H9 (cell line): ENCODE results near the gene TCF21. TPM values are rescaled to one million over a fixed set of nuclear protein-coding genes. Genes with fewer than 3 reads are reported as not detected.

Source experiments
- DNase-seq: peaks from one replicate; pipeline ENCODE4 v3.0.0-alpha.2; 2017
- H2AFZ ChIP-seq: one replicate; pipeline ENCODE4 v1.6.1; 2013; ENCODE audit warnings: mild to moderate bottlenecking, low read length, control low read depth, moderate library complexity
- H2AK5ac ChIP-seq: 2 replicates; pipeline ENCODE4 v1.6.1; 2013; ENCODE audit warnings: low read length, control low read depth, mixed read lengths; ENCODE audit not compliant: insufficient read length
- H2BK120ac ChIP-seq: one replicate; pipeline ENCODE4 v1.6.1; 2013; ENCODE audit warnings: low read depth, mild to moderate bottlenecking, low read length, control low read depth, inconsistent platforms; ENCODE audit not compliant: poor library complexity, severe bottlenecking
- H2BK12ac ChIP-seq: 2 replicates; pipeline ENCODE4 v1.6.1; 2013; ENCODE audit warnings: low read length, control low read depth, mixed read lengths, low read depth; ENCODE audit not compliant: insufficient read length
- H2BK15ac ChIP-seq: 2 replicates; pipeline ENCODE4 v1.6.1; 2013; ENCODE audit warnings: low read depth, low read length, control low read depth
- H2BK20ac ChIP-seq: one replicate; pipeline ENCODE4 v1.6.1; 2013; ENCODE audit warnings: low read depth, mild to moderate bottlenecking, low read length, control low read depth, inconsistent platforms; ENCODE audit not compliant: poor library complexity, severe bottlenecking
- H2BK5ac ChIP-seq: 2 replicates; pipeline ENCODE4 v1.6.1; 2013; ENCODE audit warnings: low read length, control low read depth, mixed read lengths; ENCODE audit not compliant: insufficient read length
- H3K14ac ChIP-seq: 2 replicates; pipeline ENCODE4 v1.6.1; 2013; ENCODE audit warnings: low read length, control low read depth; ENCODE audit not compliant: insufficient read depth
- H3K18ac ChIP-seq: 2 replicates; pipeline ENCODE4 v1.6.1; 2013; ENCODE audit warnings: low read depth, mild to moderate bottlenecking, mixed read lengths, low read length, control low read depth; ENCODE audit not compliant: insufficient read length
- H3K23ac ChIP-seq: 2 replicates; pipeline ENCODE4 v1.6.1; 2013; ENCODE audit warnings: low read length, control low read depth, mixed read lengths, low read depth; ENCODE audit not compliant: insufficient read length
- H3K23me2 ChIP-seq: 2 replicates; pipeline ENCODE4 v1.6.1; 2013; ENCODE audit warnings: low read depth, mild to moderate bottlenecking, mixed read lengths, low read length, control low read depth; ENCODE audit not compliant: insufficient read length, poor library complexity, severe bottlenecking
- H3K27ac ChIP-seq: 2 replicates; pipeline ENCODE4 v1.5.1; 2013; ENCODE audit warnings: low read length, control low read depth, mixed read lengths, low read depth; ENCODE audit not compliant: insufficient read length
- H3K27me3 ChIP-seq: 2 replicates; pipeline ENCODE4 v1.6.1; 2013; ENCODE audit warnings: low read length, control low read depth, inconsistent platforms; ENCODE audit not compliant: insufficient read depth
- H3K4ac ChIP-seq: 2 replicates; pipeline ENCODE4 v1.6.1; 2013; ENCODE audit warnings: low read depth, mild to moderate bottlenecking, control low read depth, inconsistent platforms, low read length, moderate library complexity
- H3K4me1 ChIP-seq: 2 replicates; pipeline ENCODE4 v1.6.1; 2013; ENCODE audit warnings: low read length, control low read depth, inconsistent platforms; ENCODE audit not compliant: insufficient read depth
- H3K4me2 ChIP-seq: 2 replicates; pipeline ENCODE4 v1.6.1; 2013; ENCODE audit warnings: low read length, control low read depth, mixed read lengths; ENCODE audit not compliant: insufficient read length, insufficient read depth
- H3K56ac ChIP-seq: 2 replicates; pipeline ENCODE4 v1.6.1; 2013; ENCODE audit warnings: low read depth, mild to moderate bottlenecking, mixed read lengths, low read length, control low read depth; ENCODE audit not compliant: insufficient read length
- H3K79me1 ChIP-seq: 2 replicates; pipeline ENCODE4 v1.6.1; 2013; ENCODE audit warnings: low read depth, mild to moderate bottlenecking, moderate library complexity, low read length, control low read depth, inconsistent platforms; ENCODE audit not compliant: insufficient read depth, poor library complexity, severe bottlenecking
- H3K79me2 ChIP-seq: 2 replicates; pipeline ENCODE4 v1.6.1; 2013; ENCODE audit warnings: low read length, control low read depth, inconsistent platforms; ENCODE audit not compliant: insufficient read depth
- H3K9ac ChIP-seq: 2 replicates; pipeline ENCODE4 v1.6.1; 2013; ENCODE audit warnings: low read length, control low read depth, mixed read lengths; ENCODE audit not compliant: insufficient read length; ENCODE audit errors: extremely low read depth
- H3K9me3 ChIP-seq: one replicate; pipeline ENCODE4 v1.6.1; 2013; ENCODE audit warnings: low read depth, low read length, inconsistent platforms; ENCODE audit not compliant: control insufficient read depth
- H3T11ph ChIP-seq: one replicate; pipeline ENCODE4 v1.6.1; 2013; ENCODE audit warnings: mild to moderate bottlenecking, low read length, control low read depth, inconsistent platforms
- H4K20me1 ChIP-seq: one replicate; pipeline ENCODE4 v1.6.1; 2013; ENCODE audit not compliant: control insufficient read depth, insufficient read length, insufficient read depth
- H4K5ac ChIP-seq: 2 replicates; pipeline ENCODE4 v1.6.1; 2013; ENCODE audit warnings: low read depth, mild to moderate bottlenecking, mixed read lengths, low read length, control low read depth; ENCODE audit not compliant: insufficient read length
- H4K8ac ChIP-seq: replicated peaks from 2 replicates; pipeline ENCODE4 v1.6.1; 2013; ENCODE audit warnings: low read length, control low read depth, mixed read lengths, low read depth; ENCODE audit not compliant: insufficient read length
- H4K91ac ChIP-seq: 2 replicates; pipeline ENCODE4 v1.6.1; 2013; ENCODE audit warnings: low read depth, mild to moderate bottlenecking, moderate library complexity, mixed read lengths, low read length, control low read depth; ENCODE audit not compliant: insufficient read length
- H3K27ac Mint-ChIP-seq, 3 experiments: 2 replicates in 2 of 3; 3 replicates in 1 of 3; pipeline ENCODE4 v1.8.0; 2020 to 2021; ENCODE audit warnings: mixed read lengths in 3 of 3, mild to moderate bottlenecking in 1 of 3, moderate library complexity in 1 of 3
- H3K27me3 Mint-ChIP-seq: 2 replicates; pipeline ENCODE4 v1.8.0; 2021; ENCODE audit warnings: low read depth, mild to moderate bottlenecking, moderate library complexity, mixed read lengths
- H3K36me3 Mint-ChIP-seq, 3 experiments: 2 replicates in 2 of 3; 3 replicates in 1 of 3; pipeline ENCODE4 v1.8.0; 2020 to 2021; ENCODE audit warnings: low read depth in 3 of 3, mixed read lengths in 3 of 3; ENCODE audit not compliant: insufficient read depth in 1 of 3
- H3K4me1 Mint-ChIP-seq, 2 experiments: 2 replicates each; pipeline ENCODE4 v1.8.0; 2020; ENCODE audit warnings: mixed read lengths in 2 of 2
- H3K4me3 Mint-ChIP-seq, 2 experiments: 2 replicates in 1 of 2; 3 replicates in 1 of 2; pipeline ENCODE4 v1.8.0; 2020 to 2021; ENCODE audit warnings: mild to moderate bottlenecking in 2 of 2, mixed read lengths in 2 of 2, moderate library complexity in 1 of 2
- H3K9me3 Mint-ChIP-seq, 2 experiments: 2 replicates in 1 of 2; 3 replicates in 1 of 2; pipeline ENCODE4 v1.8.0; 2020; ENCODE audit warnings: mild to moderate bottlenecking in 2 of 2, mixed read lengths in 2 of 2, moderate library complexity in 1 of 2
- CTCF ChIP-seq: fragments of 200-600 bp; sonication (generic); conservative IDR thresholded peaks from 3 replicates; pipeline ENCODE4 v1.8.0; 2021; ENCODE audit warnings: antibody characterized with exemption, mild to moderate bottlenecking
- WGBS: extraction: QIAGEN DNeasy Blood & Tissue Kit; methylation state at CpG from one replicate; pipeline ENCODE4 v1.1.7; 2013; ENCODE audit warnings: missing lambda C conversion rate, low lambda C conversion rate, mixed read lengths; ENCODE audit not compliant: insufficient read length; ENCODE audit errors: extremely low coverage; 5-methylcytosine and 5-hydroxymethylcytosine counted together
- total RNA-seq: library from RNA; stranded (reverse); gene quantifications from 2 replicates; pipeline ENCODE4 v1.2.1, GENCODE V29; 2021

Gene TCF21
- total RNA-seq, 1 experiment from 2014 or later: not detected

DNA sequence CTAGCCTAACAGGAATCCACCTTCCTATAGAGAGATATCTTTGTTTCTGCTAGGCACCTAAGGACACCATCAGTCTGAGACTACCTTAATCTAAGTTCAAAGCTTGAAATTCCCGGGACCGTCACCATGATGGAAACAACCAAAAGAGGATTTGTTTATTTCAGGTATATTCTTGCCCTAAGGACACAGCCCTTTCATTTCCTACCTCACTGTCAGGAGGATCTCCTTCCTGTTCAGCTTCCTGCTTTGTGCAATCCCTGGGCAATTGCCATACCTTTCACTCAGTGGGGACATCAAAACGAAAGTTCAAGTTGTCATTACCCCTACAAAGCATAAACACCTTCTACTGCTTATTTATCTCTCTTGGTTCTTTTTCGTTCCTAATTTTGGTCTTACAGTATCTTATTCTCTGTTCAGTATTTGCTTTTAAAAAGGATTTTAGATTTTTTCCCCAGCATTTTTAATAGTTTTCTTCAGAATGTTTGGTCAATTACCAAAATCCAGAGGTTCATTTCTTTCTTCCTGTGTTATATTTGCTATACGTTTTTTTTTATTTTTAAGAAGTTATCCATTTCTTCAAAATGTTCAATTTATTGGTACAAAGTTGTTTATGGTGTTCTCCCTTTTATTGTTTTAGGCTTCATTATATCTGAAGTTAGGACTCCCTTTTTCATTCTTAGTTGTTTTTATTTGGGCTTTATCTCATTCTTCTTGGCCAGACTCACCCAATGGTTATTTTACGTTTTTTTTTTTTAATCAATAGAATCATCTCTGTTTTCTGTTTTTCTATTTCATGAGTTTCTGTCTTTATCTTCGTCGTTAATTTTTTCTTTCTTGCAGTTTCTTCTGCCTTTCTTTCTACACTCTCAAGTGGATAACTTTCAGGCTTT is 51.1 kb downstream of the TCF21 start:
- no peak for TF ChIP-seq CTCF
- no peak overlapping the region for H3K4me2 ChIP-seq
- H3K23me2 ChIP-seq: no peaks in the 10 kb centered on the region
- peaks cover 3% of the 10 kb centered on the region for H3K27me3 Mint-ChIP-seq
- no peak overlapping the region for H3K4ac ChIP-seq
- H3K56ac ChIP-seq: no peak overlapping the region
- peaks cover 3 to 6% of the 10 kb centered on the region in 2 experiments; a peak in 3 of 5 replicates for H3K9me3 Mint-ChIP-seq
- H3K79me2 ChIP-seq: no peaks in the 10 kb centered on the region
- no peaks in the 10 kb centered on the region for H3K27me3 ChIP-seq
- no peak for DNase-seq
- H4K8ac ChIP-seq: no peak overlapping the region
- no peak overlapping the region for H2BK12ac ChIP-seq
- no peak overlapping the region for H3K23ac ChIP-seq
- WGBS: no CpG with 5 or more reads among the region's 8 CpGs
- no peak overlapping the region; a peak in 1 of 7 replicates for H3K27ac Mint-ChIP-seq
- no peak overlapping the region for H3K14ac ChIP-seq
- no peak overlapping the region for H4K91ac ChIP-seq
- no peaks in the 10 kb centered on the region for H3K79me1 ChIP-seq
- H2BK15ac ChIP-seq: no peak overlapping the region
- no peak overlapping the region for H3K27ac ChIP-seq
- H4K5ac ChIP-seq: no peak overlapping the region
- no peak overlapping the region for H2AK5ac ChIP-seq
- no peak overlapping the region for H3K4me3 Mint-ChIP-seq
- H3K9me3 ChIP-seq: no peaks in the 10 kb centered on the region
- H3K9ac ChIP-seq: no peak overlapping the region
- no peak overlapping the region for H3T11ph ChIP-seq
- peaks cover 0 to 4% of the 10 kb centered on the region in 2 experiments; a peak in 3 of 4 replicates for H3K4me1 Mint-ChIP-seq
- no peak overlapping the region for H2BK5ac ChIP-seq
- no peaks in the 10 kb centered on the region; the same call in 1 of the 2 replicates for H3K4me1 ChIP-seq
- no peak overlapping the region for H2BK20ac ChIP-seq
- no peak overlapping the region for H3K18ac ChIP-seq
- H3K36me3 Mint-ChIP-seq: no peaks in the 10 kb centered on the region
- peak overlapping the region; percentile 95 for H2AFZ ChIP-seq
- H4K20me1 ChIP-seq: no peaks in the 10 kb centered on the region
- H2BK120ac ChIP-seq: no peak overlapping the region

Other genes with a start within 250 kb of the TCF21 start
- 49.7 and 50.0 TPM in 2 replicates for gene TBPL1, start 64.1 kb downstream of the TCF21 start, total RNA-seq
- gene SLC2A12, start 163.5 kb downstream of the TCF21 start, total RNA-seq: 1.7 and 2.0 TPM in 2 replicates